ENCODE measurements around the gene ATG4A. TPM values are rescaled to one million over a fixed set of nuclear protein-coding genes. Genes with fewer than 3 reads are reported as not detected.

ATG4A gene
- total RNA-seq, 4 donors from 2014 or later: 18.3 to 22.1 (median 20.4) TPM

GRCh38 chrX:108105473-108105872, 13.9 kb downstream of the ATG4A start:
- Histone ChIP-seq H3K27me3 (no peaks in the 10 kb centered on the region), H3K36me3 (no peaks in the 10 kb centered on the region), H3K9me3 (no peaks in the 10 kb centered on the region), H3K27ac (no peak overlapping the region), H3K4me3 (no peak overlapping the region), H3K4me1 (no peaks in the 10 kb centered on the region)
- in situ Hi-C loops (cut with MboI; ENCODE audit: low sequenced_read_pairs in 4 of 4): no loop called here
- ATAC-seq: no peak
- TF ChIP-seq CTCF (IDR thresholded peaks at IDR 0.05 in 4 of 5, conservative IDR thresholded peaks at IDR 0.05 in 1 of 5): no peak
- TF ChIP-seq POLR2A (IDR thresholded peaks at IDR 0.05): no peak
- intact Hi-C loops (cut with DNase I; ENCODE audit: low total_unique reads): no loop called here
- DNase-seq: no peak

- Histone ChIP-seq H3K4me1 (peaks cover 0 to 8% of the 10 kb centered on the region in 2 donors), H3K27ac (no peak overlapping the region), H3K36me3 (no peaks in the 10 kb centered on the region), H3K27me3 (no peaks in the 10 kb centered on the region), H3K9me3 (no peaks in the 10 kb centered on the region), H3K4me3 (no peak overlapping the region)
- in situ Hi-C loops (cut with MboI; ENCODE audit: low sequenced_read_pairs in 4 of 4): no loop called here
- intact Hi-C loops (cut with DNase I; ENCODE audit: low total_unique reads): no loop called here
- no peak for TF ChIP-seq POLR2A (IDR thresholded peaks at IDR 0.05)
- no peak for TF ChIP-seq CTCF (IDR thresholded peaks at IDR 0.05 in 4 of 5, conservative IDR thresholded peaks at IDR 0.05 in 1 of 5)
- ATAC-seq (no peak), DNase-seq (no peak)
Observed at GRCh38 chrX:108114541-108114940, 23.0 kb downstream of the ATG4A start.

- H3K4me1 ChIP-seq: peaks cover 5 to 21% of the 10 kb centered on the region in 2 donors
- H3K27me3 ChIP-seq: no peaks in the 10 kb centered on the region
- no peaks in the 10 kb centered on the region for H3K36me3 ChIP-seq
- no peak overlapping the region for H3K4me3 ChIP-seq
- ATAC-seq (no peak), DNase-seq (no peak)
- in situ Hi-C loops (cut with MboI; ENCODE audit: low sequenced_read_pairs in 4 of 4) (no loop called here), intact Hi-C loops (cut with DNase I; ENCODE audit: low total_unique reads) (no loop called here)
- H3K27ac ChIP-seq: no peak overlapping the region
- no peaks in the 10 kb centered on the region for H3K9me3 ChIP-seq
- no peak for TF ChIP-seq POLR2A (IDR thresholded peaks at IDR 0.05)
- TF ChIP-seq CTCF (IDR thresholded peaks at IDR 0.05 in 4 of 5, conservative IDR thresholded peaks at IDR 0.05 in 1 of 5): no peak
Observed at GRCh38 chrX:108117988-108118387, 26.4 kb downstream of the ATG4A start.

- no peak overlapping the region for H3K27ac ChIP-seq
- intact Hi-C loops (cut with DNase I; ENCODE audit: low total_unique reads): loop anchor here (5.0 kb wide), 1 partner anchor 1509 kb away; the partner anchor contains the start of gene RADX
- no peaks in the 10 kb centered on the region for H3K27me3 ChIP-seq
- no peaks in the 10 kb centered on the region for H3K36me3 ChIP-seq
- DNase-seq (no peak), ATAC-seq (no peak)
- TF ChIP-seq POLR2A (IDR thresholded peaks at IDR 0.05) (no peak), CTCF (IDR thresholded peaks at IDR 0.05 in 4 of 5, conservative IDR thresholded peaks at IDR 0.05 in 1 of 5) (no peak)
- peaks cover 5 to 27% of the 10 kb centered on the region in 2 donors for H3K4me1 ChIP-seq
- no peak overlapping the region for H3K4me3 ChIP-seq
- H3K9me3 ChIP-seq: no peaks in the 10 kb centered on the region
- in situ Hi-C loops (cut with MboI; ENCODE audit: low sequenced_read_pairs in 4 of 4): no loop called here
Observed at GRCh38 chrX:108121291-108121690, 29.7 kb downstream of the ATG4A start.

GRCh38 chrX:108122748-108123147, 31.2 kb downstream of the ATG4A start:
- in situ Hi-C loops (cut with MboI; ENCODE audit: low sequenced_read_pairs in 4 of 4): no loop called here
- Histone ChIP-seq H3K4me3 (no peak overlapping the region), H3K36me3 (no peaks in the 10 kb centered on the region), H3K9me3 (no peaks in the 10 kb centered on the region), H3K27me3 (no peaks in the 10 kb centered on the region), H3K4me1 (peaks cover 5 to 22% of the 10 kb centered on the region in 2 donors), H3K27ac (peak overlapping the region in 3 of 4 donors; percentile 33 to 46 (median 38))
- no peak for ATAC-seq
- TF ChIP-seq POLR2A (IDR thresholded peaks at IDR 0.05) (no peak), CTCF (IDR thresholded peaks at IDR 0.05 in 4 of 5, conservative IDR thresholded peaks at IDR 0.05 in 1 of 5) (no peak)
- DNase-seq: no peak
- intact Hi-C loops (cut with DNase I; ENCODE audit: low total_unique reads): loop anchor here (5.0 kb wide), 1 partner anchor 1510 kb away; the partner anchor contains the start of gene RADX
